IPS DF 4.7 (cell line): ENCODE results near the gene TCHP.
"Not testable (repeated sequence)": the region's sequence is repeated elsewhere in the genome, so short reads cannot be mapped to it uniquely, and the experiment has no call there.

Experiments
- DNase-seq: peaks from one replicate; pipeline ENCODE4 v3.0.0-alpha.2; 2013; ENCODE audit warnings: low spot score; ENCODE audit errors: extremely low read depth

The TCHP gene

GRCh38 chr12:109905301-109905700, 5.2 kb downstream of the TCHP start:
- DNase-seq = no peak

- DNase-seq = no peak
Observed at GRCh38 chr12:109910254-109910968, 10.3 kb downstream of the TCHP start.

- DNase-seq = peak; percentile 41
Observed at GRCh38 chr12:109910969-109911348, 10.9 kb downstream of the TCHP start.

DNA sequence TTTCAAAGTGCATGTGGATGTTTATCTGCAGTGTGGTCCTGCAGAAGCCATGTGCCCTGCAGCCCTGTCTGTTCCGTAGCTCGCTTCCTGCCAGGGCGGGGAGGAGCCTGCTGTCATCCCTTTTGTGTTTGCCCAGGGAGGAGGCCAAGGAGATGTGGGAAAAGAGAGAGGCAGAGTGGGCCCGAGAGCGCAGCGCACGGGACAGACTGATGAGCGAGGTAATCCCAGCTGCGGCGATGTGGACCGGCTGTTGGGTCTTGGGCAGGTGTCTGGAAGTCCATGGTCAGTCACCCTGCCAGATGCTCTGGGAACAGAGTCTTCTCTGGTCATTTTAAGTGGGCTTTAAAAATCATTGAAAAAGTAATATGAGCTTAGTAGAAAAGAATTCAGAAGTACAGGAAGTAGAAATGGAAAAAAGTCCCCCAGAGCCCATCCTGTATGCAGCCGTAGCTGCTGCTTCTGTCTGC, 12.8 kb downstream of the TCHP start:
- no peak for DNase-seq

DNA sequence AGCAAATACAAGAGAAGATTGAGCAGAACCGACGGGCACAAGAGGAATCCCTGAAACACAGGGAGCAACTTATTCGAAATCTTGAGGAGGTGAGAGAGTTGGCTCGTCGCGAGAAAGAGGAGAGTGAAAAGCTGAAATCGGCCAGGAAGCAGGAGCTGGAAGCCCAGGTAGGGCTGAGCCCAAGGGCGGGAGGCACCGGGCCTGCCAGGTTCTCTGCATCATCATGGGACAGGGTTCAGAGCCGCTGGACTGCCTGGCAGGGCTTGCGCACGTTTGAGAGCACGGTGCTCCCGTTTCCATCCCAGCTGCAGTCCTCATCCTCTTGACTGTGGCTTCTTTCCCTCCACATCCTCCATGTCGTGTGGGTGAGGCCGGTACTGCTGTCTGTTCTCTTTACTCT, 14.4 kb downstream of the TCHP start:
- DNase-seq = no peak

DNA sequence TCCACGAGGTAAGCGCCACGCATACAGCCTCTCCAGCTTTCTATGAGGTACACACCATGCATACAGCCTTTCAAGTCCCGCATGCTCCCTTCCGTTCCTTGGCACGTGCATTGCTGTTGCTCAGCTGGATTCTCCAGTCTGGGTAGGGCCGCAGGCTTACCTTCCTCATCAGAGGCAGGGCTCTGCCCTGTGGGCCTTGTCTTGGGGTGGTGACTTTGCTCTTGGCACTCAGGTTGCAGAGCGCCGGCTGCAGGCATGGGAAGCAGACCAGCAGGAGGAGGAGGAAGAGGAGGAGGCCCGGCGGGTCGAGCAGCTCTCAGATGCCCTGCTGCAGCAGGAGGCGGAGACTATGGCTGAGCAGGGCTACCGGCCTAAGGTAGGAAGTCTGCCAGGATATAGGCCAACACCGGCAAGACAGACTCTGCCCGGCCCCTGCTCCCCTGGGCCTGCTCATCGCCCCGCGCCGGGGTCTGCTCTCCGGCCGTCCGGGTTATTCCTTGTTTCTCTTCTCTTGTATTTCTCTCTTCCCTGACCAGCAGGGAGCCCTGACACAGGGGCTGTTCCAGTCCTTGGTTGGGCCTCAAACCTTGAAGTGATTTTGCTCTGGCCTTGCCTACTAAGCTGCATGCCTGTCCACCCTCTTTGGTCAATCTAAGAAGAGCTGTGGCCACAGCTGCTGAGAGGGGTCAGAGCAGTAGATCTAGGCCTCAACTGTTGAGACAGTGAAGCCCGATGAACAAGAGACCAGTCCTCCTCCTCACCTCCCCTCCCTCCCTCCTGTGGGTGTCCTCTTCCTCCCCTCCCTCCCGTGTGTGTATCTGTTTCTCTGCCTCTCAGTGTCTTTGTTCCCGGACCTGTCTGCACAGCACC, 15.3 kb downstream of the TCHP start:
- DNase-seq = no peak

GRCh38 chr12:109916045-109916444, 16.0 kb downstream of the TCHP start:
- DNase-seq = no peak

- DNase-seq = no peak
Observed at GRCh38 chr12:109919456-109919855, 19.4 kb downstream of the TCHP start.

DNA sequence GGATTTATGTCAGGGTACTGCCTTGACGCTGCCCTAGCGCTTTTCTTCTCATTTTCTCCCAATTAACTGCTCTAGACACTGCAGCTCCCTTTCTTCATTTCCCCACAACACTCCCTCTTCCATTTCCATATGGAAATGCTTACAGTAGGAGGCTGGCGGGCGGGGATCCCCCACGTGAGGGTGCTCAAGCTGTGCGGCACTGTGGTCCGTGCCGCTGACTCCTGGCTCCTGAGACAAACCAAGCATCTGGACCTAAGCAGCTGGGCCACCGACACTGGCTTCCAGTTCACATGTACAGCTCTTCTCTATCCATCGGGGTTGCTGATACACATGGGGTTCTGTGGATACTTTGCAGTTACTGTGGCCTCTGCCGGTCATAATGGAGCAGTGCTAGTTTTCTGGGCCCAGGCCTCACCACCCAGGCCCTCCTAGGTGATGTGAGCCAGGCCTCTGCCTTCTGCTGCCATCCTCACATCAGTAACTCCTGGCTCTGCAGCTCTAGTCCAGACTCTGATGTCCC, 20.2 kb downstream of the TCHP start:
- no peak for DNase-seq

DNA sequence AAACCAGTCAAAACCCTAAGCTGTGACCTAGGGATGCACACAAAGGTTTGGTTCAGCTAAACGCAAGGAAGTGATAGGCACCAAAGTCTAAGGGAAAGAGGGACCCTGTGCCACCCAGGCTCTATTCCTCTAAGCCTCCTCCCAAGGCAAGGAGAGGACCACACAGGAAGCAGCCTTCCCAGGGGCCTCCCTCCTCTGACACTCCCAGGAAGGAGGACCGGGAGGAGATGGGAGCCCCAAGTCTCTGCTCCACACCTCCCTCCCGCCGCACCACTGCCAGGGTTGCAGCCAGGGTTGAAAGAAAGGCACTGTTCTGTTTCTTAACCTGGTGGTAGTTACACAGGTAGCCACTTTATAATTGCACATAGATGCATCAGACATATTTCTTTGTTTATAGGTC, 21.9 kb downstream of the TCHP start:
- no peak for DNase-seq

GRCh38 chr12:109923038-109923437, 23.0 kb downstream of the TCHP start:
- DNase-seq = no peak

GRCh38 chr12:109923481-109924245, 23.6 kb downstream of the TCHP start:
- DNase-seq = no peak

GRCh38 chr12:109925185-109925840, 25.2 kb downstream of the TCHP start:
- no peak for DNase-seq

DNA sequence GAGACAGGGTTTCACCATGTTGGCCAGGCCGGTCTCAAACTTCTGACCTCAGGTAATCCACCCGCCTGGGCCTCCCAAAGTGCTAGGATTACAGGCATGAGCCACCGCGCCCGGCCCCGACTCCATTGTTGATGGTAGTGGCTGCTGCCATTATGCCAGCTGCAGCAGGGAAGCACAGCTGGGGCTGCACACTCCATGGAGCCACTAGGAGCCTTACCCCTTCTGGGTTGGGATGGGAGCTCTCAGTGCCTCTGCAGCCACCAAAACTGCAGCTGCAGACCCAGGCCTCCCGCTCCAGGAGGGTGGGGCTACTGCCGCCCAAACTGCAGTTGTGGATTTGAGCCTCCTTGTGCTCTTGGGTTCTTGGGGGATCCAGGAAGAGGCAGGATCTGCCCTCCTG, 25.9 kb downstream of the TCHP start:
- no peak for DNase-seq

GRCh38 chr12:109926488-109927210, 26.6 kb downstream of the TCHP start:
- DNase-seq = no peak

- no peak for DNase-seq
Observed at GRCh38 chr12:109927622-109928021, 27.5 kb downstream of the TCHP start.

- DNase-seq = no peak
Observed at GRCh38 chr12:109928058-109928656, 28.1 kb downstream of the TCHP start.

DNA sequence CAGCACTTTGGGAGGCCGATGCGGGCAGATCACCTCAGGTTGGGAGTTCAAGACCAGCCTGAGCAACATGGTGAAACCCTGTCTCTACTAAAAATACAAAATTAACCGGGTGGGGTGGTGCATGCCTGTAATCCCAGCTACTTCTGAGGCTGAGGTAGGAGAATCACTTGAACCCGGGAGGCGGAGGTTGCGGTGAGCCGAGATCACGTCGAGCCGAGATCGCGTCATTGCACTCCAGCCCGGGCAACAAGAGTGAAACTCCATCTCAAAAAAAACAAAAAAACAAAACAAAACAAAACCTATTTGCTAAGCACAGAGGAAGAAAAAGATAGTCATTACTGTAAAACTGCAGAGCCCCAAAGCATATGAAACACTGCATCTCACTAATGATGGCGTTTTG, 29.3 kb downstream of the TCHP start:
- DNase-seq = not testable (repeated sequence)

- DNase-seq = no peak
Observed at GRCh38 chr12:109930028-109930800, 30.1 kb downstream of the TCHP start.
